HepG2 (cell line): Measurements from ENCODE around the gene DAPK1. TPM values are rescaled to one million over a fixed set of nuclear protein-coding genes. Genes with fewer than 3 reads are reported as not detected.

Source experiments
- ATAC-seq: fragments of 200-7000 bp; cut with Tn5 transposase; 3 replicates; pipeline ENCODE4 v1.9.1; 2020; ENCODE audit warnings: mild to moderate bottlenecking, moderate library complexity
- BruUV-seq: library from RNA; stranded (reverse); fragments of 400-500 nt; replicated peaks from 2 replicates; lab custom pipeline; 2021; lab: Mats Ljungman, UMichigan
- CTCF ChIA-PET: fragments of 300-600 bp; formaldehyde crosslinking; extraction: SDS; loops from one replicate; lab custom pipeline; 2021; ENCODE audit warnings: low total read pairs, inconsistent platforms, low intra/inter-chr PET ratio; lab: Yijun Ruan, JAX
- POLR2A ChIA-PET: fragments of 350-600 bp; sonication (Branson Sonifier 250); formaldehyde crosslinking; loops from one replicate; lab custom pipeline; 2020; ENCODE audit warnings: antibody characterized with exemption, inconsistent platforms; lab: Yijun Ruan, JAX
- DNase-seq: peaks from one replicate; pipeline ENCODE4 v3.0.0-alpha.2; 2015; ENCODE audit warnings: low spot score
- FAIRE-seq: peaks from 3 replicates; lab custom pipeline; 2011; peaks lifted over from hg19 to GRCh38; lab: Jason Lieb, UNC
- H2AFZ ChIP-seq: one replicate; pipeline ENCODE4 v1.6.1; 2011; ENCODE audit warnings: low read length, inconsistent platforms
- H3K27ac ChIP-seq: fragments of 300-600 bp; 3 replicates; pipeline ENCODE4 v1.8.0; 2011; ENCODE audit warnings: mixed run types, mild to moderate bottlenecking, mixed read lengths, low read length, inconsistent platforms; ENCODE audit not compliant: insufficient read depth; ENCODE audit errors: extremely low read length
- H3K27me3 ChIP-seq, 2 experiments: fragments of 200-600 bp in 1 of 2; 2 replicates in 1 of 2; 3 replicates in 1 of 2; pipeline versions ENCODE4 v1.6.0 to v1.8.0; 2011; ENCODE audit warnings: low read length in 2 of 2, mild to moderate bottlenecking in 2 of 2, moderate library complexity in 2 of 2, inconsistent platforms in 1 of 2; ENCODE audit not compliant: insufficient read depth in 2 of 2, control insufficient read depth in 1 of 2
- H3K36me3 ChIP-seq, 2 experiments: fragments of 200-600 bp in 1 of 2; replicated peaks in 1 of 2; 2 replicates in 1 of 2; 3 replicates in 1 of 2; pipeline versions ENCODE4 v1.5.1 to v1.8.0; 2011; ENCODE audit warnings: low read length in 2 of 2, inconsistent platforms in 1 of 2; ENCODE audit not compliant: insufficient read depth in 2 of 2, control insufficient read depth in 1 of 2
- H3K4me1 ChIP-seq: 2 replicates; pipeline ENCODE4 v1.5.1; 2012; ENCODE audit warnings: low read length, inconsistent platforms; ENCODE audit not compliant: insufficient read depth
- H3K4me2 ChIP-seq: 2 replicates; pipeline ENCODE4 v1.6.0; 2011; ENCODE audit warnings: low read depth, low read length, inconsistent platforms
- H3K4me3 ChIP-seq, 3 experiments: fragments of 200-600 bp in 1 of 3; sonication (generic), shearing (Covaris generic) in 1 of 3; replicated peaks in 1 of 3; 2 replicates each; pipeline ENCODE4 v1.5.1; 2011 to 2016; ENCODE audit warnings: low read length in 3 of 3, inconsistent platforms in 2 of 3, low read depth in 2 of 3, mild to moderate bottlenecking in 2 of 3, control low read depth in 1 of 3, mixed read lengths in 1 of 3; ENCODE audit not compliant: insufficient read depth in 1 of 3
- H3K79me2 ChIP-seq: one replicate; pipeline ENCODE4 v1.6.1; 2011; ENCODE audit warnings: low read length, inconsistent platforms; ENCODE audit not compliant: insufficient read depth
- H3K9ac ChIP-seq: 2 replicates; pipeline ENCODE4 v1.6.0; 2011; ENCODE audit warnings: mild to moderate bottlenecking, low read depth, low read length, inconsistent platforms; ENCODE audit not compliant: insufficient read depth
- H3K9me3 ChIP-seq: 2 replicates; pipeline ENCODE4 v1.5.1; 2012; ENCODE audit warnings: mild to moderate bottlenecking, low read length
- H4K20me1 ChIP-seq: 2 replicates; pipeline ENCODE4 v1.6.0; 2011; ENCODE audit warnings: inconsistent platforms, mild to moderate bottlenecking, low read length, moderate library complexity; ENCODE audit not compliant: insufficient read depth
- MIER2 ChIP-seq: IDR thresholded peaks from 2 replicates; pipeline ENCODE4 v1.6.1; 2016; ENCODE audit warnings: missing biosample characterization, missing genetic modification reagents
- SIX4 ChIP-seq: sonication (generic); formaldehyde crosslinking; IDR thresholded peaks from 2 replicates; pipeline ENCODE4 v1.4.0; 2020; ENCODE audit warnings: missing genetic modification reagents
- SNAPC2 ChIP-seq: sonication (generic); formaldehyde crosslinking; IDR thresholded peaks from 2 replicates; pipeline ENCODE4 v1.8.1; 2022; ENCODE audit warnings: mild to moderate bottlenecking, missing genetic modification reagents
- ZIK1 ChIP-seq: sonication (generic); formaldehyde crosslinking; IDR thresholded peaks from 2 replicates; pipeline ENCODE4 v1.5.0; 2020; ENCODE audit warnings: mild to moderate bottlenecking, low read depth, missing genetic modification reagents, borderline replicate concordance
- WGBS: methylation state at CpG from one replicate; pipeline ENCODE4 v1.1.6; 2017; ENCODE audit warnings: low lambda C conversion rate; 5-methylcytosine and 5-hydroxymethylcytosine counted together
- in situ Hi-C: cut with HindIII; loops from 2 replicates; pipeline ENCODE4 v1.10.0; 2017; ENCODE audit warnings: low pct_unique_long_range_greater_than_20kb; ENCODE audit not compliant: extremely low pct_ligation_motif_present
- intact Hi-C: fragments of 100-400 bp; cut with micrococcal nuclease; formaldehyde crosslinking; loops from one replicate; pipeline ENCODE4 v1.10.0; 2022; ENCODE audit not compliant: unreplicated experiment
- polyA plus RNA-seq, 8 experiments: library from polyadenylated mRNA; depleted of rRNA in 3 of 8; stranded (reverse) in 7 of 8; unstranded in 1 of 8; fragments of >200 nt; fragmentation: Illumina TruSeq in 4 of 8; extraction: Trizol in 4 of 8; gene quantifications; 2 replicates each; pipeline versions ENCODE4 v1.2.1 to v1.2.3, GENCODE V29; 2011 to 2016; ENCODE audit warnings: low read depth in 4 of 8, missing spikeins in 1 of 8, mixed read lengths in 1 of 8; ENCODE audit not compliant: insufficient read depth in 1 of 8
- total RNA-seq, 5 experiments: library from RNA; depleted of rRNA; stranded (reverse); fragments of >200 nt; fragmentation: Illumina TruSeq; extraction: Trizol; gene quantifications; 2 replicates each; pipeline ENCODE4 v1.2.3, GENCODE V29; 2016; ENCODE audit warnings: low read depth in 1 of 5
- TF ChIP-seq, protein P1 (sequence below): IDR thresholded peaks from 2 replicates; pipeline ENCODE4 v1.6.1; 2018; ENCODE audit warnings: missing genetic modification reagents
- TF ChIP-seq, protein P2 (sequence below): fragments of 450-650 bp; IDR thresholded peaks from 2 replicates; pipeline ENCODE4 v1.6.1; 2017
- TF ChIP-seq, protein P3 (sequence below): sonication (generic); formaldehyde crosslinking; IDR thresholded peaks from 2 replicates; pipeline ENCODE4 v1.4.0; 2020; ENCODE audit warnings: missing genetic modification reagents

The DAPK1 gene
- total and polyA plus RNA-seq, 2 of the 13 experiments (the other 11 are each of a cell fraction or from before 2014, with no cell fraction given) = 35.7 to 35.9 TPM

DNA sequence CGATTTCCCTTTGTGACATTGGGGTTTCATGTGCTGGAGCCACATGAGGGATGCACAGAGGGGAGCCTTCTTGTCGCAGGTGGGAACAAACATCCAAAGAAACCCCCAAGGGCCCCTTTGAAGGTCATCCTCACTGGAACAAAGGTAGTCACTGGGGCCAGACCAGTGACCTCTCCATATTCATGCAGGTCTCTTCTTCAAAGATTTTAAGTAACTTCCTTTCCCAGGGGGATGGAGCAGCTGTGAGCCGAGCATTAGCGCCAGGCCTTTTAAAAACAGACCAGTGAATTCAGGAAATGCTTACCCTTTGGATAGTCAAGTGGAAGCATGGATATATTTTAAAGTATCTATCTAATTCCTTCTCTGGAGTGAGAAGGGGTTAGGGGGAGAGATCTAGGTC, 33.0 kb downstream of the DAPK1 start (continued):
- TF ChIP-seq ZIK1 (CRISPR knock-in tag) (no peak), SNAPC2 (CRISPR knock-in tag) (no peak), MIER2 (CRISPR knock-in tag) (no peak)
- TF ChIP-seq, protein P1, sequence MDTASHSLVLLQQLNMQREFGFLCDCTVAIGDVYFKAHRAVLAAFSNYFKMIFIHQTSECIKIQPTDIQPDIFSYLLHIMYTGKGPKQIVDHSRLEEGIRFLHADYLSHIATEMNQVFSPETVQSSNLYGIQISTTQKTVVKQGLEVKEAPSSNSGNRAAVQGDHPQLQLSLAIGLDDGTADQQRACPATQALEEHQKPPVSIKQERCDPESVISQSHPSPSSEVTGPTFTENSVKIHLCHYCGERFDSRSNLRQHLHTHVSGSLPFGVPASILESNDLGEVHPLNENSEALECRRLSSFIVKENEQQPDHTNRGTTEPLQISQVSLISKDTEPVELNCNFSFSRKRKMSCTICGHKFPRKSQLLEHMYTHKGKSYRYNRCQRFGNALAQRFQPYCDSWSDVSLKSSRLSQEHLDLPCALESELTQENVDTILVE (CRISPR knock-in tag) = no peak
- TF ChIP-seq, protein P2, sequence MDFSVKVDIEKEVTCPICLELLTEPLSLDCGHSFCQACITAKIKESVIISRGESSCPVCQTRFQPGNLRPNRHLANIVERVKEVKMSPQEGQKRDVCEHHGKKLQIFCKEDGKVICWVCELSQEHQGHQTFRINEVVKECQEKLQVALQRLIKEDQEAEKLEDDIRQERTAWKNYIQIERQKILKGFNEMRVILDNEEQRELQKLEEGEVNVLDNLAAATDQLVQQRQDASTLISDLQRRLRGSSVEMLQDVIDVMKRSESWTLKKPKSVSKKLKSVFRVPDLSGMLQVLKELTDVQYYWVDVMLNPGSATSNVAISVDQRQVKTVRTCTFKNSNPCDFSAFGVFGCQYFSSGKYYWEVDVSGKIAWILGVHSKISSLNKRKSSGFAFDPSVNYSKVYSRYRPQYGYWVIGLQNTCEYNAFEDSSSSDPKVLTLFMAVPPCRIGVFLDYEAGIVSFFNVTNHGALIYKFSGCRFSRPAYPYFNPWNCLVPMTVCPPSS = no peak

DNA sequence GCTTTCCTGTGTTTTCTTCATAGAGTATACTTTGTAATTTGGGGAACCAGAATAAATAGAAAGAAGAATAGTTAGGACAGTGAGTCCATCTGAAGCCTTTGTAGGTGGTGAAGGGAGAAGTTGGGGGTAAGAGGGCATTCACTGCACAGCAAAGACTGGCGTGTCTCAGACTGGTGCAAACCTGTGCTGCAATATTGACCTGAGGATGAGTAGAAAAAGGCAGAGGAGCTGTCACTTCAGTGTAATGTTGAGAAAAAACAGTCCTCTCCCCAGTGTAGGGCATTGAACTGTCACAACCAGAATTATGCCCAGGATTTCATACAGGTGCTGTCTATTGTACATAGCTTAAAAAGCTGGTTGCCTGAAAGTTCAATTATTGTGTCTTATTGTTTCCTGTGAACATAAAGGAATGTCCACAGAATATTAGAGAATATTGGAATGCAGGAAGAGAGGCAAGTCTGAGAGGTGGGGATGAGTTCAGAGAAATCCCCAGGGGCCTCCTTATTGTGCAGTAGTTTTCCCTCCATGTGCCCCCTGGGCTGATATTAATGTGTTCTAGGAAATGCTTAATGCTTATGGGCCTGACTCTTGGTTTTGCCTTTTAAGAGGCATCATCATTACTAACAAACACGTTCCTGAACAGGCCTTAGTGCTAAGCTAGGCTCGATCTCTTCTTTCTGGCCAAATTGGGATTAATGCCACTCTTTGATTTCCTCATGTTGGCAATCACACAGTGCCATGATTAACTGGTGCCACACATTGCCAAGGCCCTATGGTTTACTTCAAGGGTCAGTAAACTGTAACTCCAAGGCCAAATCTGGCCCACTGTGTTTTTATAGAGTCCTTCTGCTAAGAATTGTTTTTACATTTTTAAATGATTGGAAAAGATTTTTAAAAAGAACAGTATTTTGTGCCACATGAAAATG, 34.0 kb downstream of the DAPK1 start:
- no TSS peak for BruUV-seq
- Histone ChIP-seq H3K36me3 (peaks cover 0 to 5% of the 10 kb centered on the region in 2 experiments; a peak in 2 of 5 replicates), H2AFZ (no peak overlapping the region), H3K9me3 (no peaks in the 10 kb centered on the region), H3K27ac (no peak overlapping the region), H3K79me2 (peaks cover 12% of the 10 kb centered on the region), H4K20me1 (no peaks in the 10 kb centered on the region), H3K27me3 (no peaks in the 10 kb centered on the region), H3K4me1 (peaks cover 9% of the 10 kb centered on the region; the same call in 1 of the 2 replicates), H3K9ac (no peak overlapping the region), H3K4me3 (no peak overlapping the region), H3K4me2 (no peak overlapping the region)
- ChIA-PET POLR2A (no interaction called here), CTCF (no interaction called here)
- in situ Hi-C loops (no loop called here), intact Hi-C loops (no loop called here)
- ATAC-seq (no peak), DNase-seq (no peak), FAIRE-seq (no peak)
- 98% methylated on average over 3 of the region's 3 CpGs for WGBS
- TF ChIP-seq SIX4 (CRISPR knock-in tag) = no peak
- TF ChIP-seq, protein P3, sequence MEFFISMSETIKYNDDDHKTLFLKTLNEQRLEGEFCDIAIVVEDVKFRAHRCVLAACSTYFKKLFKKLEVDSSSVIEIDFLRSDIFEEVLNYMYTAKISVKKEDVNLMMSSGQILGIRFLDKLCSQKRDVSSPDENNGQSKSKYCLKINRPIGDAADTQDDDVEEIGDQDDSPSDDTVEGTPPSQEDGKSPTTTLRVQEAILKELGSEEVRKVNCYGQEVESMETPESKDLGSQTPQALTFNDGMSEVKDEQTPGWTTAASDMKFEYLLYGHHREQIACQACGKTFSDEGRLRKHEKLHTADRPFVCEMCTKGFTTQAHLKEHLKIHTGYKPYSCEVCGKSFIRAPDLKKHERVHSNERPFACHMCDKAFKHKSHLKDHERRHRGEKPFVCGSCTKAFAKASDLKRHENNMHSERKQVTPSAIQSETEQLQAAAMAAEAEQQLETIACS (CRISPR knock-in tag) = no peak
